DMS153 (cell line): ENCODE data around the gene TEFM.
A peak's percentile ranks its signal among the peaks of the same experiment; 100 is the strongest.
"Not testable (repeated sequence)": the region's sequence is repeated elsewhere in the genome, so short reads cannot be mapped to it uniquely, and the experiment has no call there.

Experiments
- DNase-seq: peaks from one replicate; lab custom pipeline; 2025; lab: John Stamatoyannopoulos, UW

TEFM gene

DNA sequence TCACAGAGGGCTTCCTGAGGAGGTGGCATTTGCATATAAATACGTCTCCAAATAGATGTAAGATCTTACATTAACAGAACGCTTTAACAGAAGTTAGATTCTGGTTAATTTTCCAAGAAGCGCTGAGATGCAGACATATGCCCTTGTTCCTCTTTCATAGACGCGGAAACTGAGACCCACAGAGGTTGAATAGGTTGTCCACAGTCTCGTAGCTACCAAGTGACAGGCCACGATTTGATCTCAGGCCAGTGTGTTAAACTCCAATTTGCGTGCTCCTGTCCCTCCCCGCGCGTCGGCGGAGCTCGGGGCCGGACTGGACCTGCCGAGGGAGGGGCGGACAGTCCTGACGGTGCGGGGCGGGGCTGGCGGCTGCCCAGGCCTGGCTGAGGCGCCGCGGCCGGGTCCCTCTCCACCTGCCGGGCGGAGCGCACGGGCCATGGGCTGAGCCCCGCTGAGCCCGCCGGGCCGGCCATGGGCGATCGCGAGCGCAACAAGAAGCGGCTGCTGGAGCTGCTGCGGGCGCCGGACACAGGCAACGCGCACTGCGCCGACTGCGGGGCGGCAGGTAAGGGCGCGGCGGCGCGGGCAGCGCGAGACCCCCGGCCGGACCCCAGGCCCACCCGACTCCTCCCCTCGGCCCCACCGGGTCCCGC, 15.6 kb upstream of the TEFM start, which contains the start of gene ADAP2:
TSS of gene ADAP2 (plus strand) at position 402 of the 653 bp plus-strand sequence. CDS start at position 472, 70 bp downstream.
- no peak for DNase-seq

DNA sequence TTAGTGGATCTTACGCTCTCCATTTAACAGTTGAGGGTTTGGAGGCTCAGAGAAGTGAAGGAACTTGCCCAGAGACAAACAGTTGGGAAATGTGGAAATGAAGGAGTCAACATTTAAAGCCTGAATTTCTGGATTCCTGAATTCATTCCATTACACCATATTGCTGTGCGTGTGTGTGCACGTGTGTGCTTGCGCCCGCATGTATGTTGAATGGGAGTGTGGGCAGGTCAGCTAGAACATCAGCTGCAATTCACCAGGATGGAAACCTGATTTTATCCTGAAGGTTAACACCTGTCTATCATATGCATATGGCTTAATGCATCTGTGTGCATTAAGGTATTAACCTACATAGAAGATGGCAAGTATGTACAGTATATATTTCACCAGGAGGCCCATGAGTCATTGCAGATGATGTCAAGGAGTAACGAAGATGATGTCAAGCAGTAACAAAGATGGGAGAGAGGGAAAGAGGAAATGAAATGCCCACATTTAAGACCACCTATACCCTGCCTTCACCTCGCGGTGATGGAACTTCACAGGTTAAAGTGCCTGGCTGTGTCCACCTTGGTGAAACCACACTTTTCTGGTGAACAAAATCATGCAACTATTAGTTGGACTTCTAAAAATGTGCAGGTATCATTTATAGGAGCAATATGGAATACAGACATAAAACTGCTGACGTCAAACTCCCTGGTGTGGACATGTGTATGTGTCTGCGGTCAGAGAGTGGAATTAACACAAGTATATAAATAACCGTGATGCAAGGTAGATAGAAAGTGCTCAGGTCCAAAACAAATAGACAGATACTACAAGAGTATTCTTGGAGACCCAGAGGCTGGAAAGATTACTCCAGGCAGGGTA, 14.9 kb upstream of the TEFM start:
- peak; percentile 2 for DNase-seq

DNA sequence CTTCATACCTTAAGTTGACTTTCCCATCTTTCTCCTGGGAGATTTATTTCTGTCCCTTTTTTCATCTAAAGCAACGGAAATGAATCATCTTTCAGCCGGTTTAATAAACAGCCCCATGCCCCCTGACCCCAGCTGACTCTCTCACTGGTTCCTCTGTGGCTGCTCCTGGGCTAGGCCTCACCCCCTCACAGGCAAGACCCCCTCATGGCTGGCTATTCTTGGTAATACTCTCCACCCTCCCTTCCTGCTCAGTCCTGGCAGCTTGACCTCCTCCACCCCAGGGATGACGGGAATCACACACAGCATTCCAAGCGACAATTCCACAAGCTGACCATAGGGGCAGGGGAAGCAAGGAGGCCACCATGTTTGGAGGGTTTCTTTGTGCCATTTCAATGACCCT, 14.2 kb upstream of the TEFM start:
- DNase-seq: no peak

DNA sequence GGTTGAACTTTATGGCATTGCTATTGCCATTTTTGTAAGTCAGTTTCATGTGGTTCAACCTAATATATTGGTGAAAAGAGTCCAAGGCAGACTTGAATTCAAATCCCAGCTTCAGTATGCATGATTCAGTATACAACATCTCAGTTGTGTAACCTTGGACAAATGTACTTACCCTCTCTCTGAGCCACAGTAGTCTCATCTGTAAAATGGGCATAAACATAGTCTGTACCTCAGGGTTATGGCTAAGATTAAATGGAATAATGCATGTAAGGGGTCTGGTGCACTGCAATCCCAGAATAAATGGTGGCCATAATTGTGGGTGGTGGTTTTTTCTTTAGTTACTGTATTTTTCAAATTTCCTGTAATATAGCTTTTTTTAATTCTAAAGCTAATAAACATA, 11.0 kb upstream of the TEFM start:
- DNase-seq: no peak

DNA sequence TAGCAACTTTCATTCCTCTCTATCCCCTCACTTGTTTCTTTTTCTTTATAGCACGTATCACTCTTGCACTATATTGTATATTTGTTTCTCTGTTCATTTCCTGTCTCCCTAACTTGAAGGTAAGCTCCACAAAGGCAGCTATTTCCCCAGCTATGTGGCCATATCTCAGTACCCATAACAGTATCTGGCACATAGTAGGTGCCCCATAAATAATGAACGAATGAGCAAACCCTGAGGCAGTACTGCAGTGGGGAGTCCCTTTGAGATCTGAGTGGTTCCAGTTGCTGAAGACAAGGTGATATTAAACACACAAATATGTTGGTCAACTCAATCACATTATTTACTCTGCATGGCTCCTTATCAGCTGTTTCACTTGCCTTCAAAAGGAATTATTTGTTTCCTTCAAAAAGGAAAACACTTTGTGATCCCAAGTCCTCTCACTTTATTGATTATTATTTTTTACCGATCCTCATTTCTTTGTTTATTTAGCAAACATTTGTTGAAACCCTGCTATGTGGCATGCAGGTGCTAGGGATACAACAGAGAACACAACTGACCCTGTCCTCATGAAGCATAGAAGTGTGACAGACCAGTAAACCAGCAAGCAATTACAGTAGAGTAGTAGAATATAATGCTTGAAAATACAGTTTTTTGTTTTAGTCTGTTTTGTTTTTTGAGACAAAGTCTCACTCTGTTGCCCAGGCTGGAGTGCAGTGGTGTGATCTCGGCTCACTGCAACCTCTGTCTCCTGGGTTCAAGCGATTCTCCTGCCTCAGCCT, 10.0 kb upstream of the TEFM start:
- DNase-seq: no peak

DNA sequence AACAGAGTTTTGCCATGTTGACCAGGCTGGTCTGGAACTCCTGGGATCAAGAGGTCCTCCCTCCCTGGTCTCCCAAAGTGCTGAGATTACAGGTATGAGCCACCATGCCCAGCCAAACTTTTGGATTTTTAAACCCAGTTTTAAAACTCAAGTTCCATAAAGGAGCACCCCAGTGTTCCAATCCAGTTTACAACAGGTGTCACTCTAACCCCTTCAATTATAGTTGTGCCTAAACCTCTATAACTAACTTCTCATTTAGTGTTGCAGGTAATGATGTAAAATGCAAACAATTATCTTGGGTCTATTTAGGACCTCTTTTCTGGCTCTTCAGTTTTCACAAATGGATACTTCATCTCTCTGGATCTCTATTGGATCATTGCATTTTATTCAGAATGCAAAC, 7.9 kb upstream of the TEFM start:
- DNase-seq: no peak

DNA sequence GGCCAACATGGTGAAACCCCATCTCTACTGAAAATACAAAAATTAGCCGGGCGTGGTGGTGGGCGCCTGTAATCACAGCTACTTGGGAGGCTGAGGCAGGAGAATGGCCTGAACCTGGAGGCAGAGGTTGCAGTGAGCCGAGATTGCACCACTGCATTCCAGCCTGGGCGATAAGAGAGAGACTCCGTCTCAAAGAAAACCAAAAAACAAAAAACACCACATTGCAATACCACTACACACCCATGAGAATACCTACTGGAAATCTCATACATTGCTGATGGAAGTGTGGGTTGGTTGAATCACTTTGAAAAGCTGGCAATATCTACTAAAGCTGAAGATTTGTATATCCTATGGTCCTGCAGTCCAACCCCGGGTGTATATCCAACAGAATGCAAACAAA, 4.1 kb upstream of the TEFM start:
- DNase-seq: not testable (repeated sequence)

DNA sequence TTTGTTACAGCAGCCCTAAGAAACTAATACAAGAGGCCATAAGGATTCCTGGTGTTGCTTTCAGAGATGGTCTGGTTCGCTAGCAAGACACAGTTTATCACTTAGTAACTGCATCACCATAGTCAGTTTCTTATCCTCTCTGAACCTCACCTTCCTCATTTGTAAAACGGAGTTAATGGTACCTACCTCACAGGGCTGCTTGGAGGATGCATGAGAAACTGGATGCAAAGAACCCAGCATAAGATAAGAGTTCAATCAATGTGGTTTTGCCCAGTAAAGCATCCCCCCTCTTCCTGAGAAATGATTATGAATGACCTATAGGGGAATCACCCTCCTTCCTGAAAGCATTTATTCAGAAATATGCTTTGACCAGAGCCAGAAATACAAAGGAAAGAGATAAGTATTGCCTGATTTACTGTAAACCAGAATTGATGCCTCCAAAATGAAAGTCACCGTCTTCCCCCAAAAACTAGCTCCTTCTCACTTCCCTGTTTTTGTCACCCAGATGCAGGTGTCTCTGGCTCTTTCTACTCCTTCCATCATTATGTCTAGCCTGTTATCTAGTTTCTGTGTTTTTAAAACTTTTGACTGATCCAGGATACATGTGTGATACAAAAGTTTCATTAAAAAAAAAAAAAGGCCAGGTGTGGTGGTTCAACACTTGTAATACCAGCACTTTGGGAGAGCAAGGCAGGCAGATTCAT, 2.8 kb upstream of the TEFM start:
- no peak for DNase-seq

DNA sequence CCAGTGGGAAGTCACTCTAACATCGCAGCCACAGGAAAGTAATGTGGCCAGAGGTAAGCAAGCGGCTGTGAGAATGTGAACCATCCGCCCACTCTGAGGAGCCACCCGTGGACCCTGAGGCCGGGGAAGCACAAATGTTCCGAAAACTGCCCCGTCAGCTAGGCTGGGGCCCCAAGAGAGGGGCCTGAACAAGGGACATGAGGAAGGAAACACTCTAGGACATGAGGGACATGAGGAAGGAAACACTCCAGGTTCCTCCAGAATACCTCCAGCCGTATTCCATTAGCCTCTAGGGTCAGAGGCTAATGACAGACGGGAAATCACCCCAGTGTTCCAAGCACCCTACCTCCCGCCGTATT, 317 bp downstream of the TEFM start:
- no peak for DNase-seq

DNA sequence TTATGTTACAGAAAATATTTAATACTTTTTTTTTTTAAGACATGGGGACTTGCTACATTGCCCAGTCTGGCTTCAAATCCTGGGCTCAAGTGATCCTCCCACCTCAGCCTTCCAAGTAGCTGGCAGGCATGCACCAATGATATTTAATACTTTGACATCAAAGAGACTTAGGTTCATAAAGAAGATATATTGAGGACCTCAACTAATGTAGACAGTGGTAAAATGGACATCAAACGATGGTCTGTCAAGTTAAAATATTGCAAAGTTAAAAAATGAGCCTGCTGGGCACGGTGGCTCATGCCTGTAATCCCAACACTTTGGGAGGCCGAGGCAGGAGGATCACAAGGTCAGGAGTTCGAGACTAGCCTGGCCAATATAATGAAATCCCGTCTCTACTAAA, 8.7 kb downstream of the TEFM start:
- DNase-seq: no peak

DNA sequence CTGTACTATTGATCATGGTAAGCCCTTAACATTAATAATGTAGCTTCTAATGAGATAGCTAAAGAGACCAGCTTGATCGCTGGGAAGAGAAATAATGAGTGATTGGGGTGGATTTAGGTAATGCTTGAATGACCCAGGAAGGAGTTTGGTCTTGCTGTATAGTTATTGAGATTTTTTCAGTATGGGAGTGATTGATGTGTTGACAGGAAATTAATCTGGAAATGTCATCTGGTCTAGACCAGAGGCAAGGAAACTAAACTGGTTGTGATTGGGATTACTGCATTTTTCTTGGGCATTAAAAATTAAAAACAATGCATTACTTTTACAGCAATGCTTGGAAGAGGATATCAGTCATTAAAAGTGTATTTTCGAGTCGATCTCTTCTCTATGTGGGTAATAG, 11.8 kb downstream of the TEFM start:
- DNase-seq: no peak

DNA sequence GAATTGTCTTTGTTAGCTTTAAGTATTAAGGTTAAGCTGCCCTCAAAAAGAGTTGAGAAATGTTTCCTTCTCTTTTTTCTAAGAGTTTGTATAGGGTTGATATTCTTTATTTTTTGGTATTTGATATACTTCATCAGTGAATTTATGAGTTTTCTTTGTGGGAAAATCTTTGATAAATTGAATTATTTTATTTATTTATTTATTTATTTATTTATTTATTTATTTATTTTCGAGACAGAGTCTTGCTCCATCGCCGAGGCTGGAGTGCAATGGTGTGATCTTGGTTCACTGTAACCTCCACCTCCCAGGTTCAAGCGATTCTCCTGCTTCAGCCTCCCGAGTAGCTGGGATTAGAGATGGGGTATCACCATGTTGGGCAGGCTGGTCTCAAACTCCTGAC, 19.9 kb downstream of the TEFM start:
- DNase-seq: no peak

DNA sequence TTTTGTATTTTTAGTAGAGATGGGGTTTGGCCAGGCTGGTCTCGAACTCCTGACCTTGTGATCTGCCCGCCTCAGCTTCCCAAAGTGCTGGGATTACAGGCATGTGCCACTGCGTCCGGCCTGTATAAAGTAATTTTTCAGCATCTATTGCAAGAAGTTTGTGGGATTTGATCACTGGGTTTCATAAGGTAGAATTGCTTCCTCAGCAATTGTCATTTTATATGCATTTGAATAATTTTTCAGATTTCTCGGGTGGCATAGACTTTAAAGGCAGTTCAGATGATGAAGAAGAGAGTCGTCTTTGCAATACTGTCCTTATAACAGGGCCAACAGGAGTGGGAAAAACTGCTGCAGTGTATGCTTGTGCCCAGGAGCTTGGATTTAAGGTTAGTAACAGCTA, 37.0 kb downstream of the TEFM start:
- no peak for DNase-seq

DNA sequence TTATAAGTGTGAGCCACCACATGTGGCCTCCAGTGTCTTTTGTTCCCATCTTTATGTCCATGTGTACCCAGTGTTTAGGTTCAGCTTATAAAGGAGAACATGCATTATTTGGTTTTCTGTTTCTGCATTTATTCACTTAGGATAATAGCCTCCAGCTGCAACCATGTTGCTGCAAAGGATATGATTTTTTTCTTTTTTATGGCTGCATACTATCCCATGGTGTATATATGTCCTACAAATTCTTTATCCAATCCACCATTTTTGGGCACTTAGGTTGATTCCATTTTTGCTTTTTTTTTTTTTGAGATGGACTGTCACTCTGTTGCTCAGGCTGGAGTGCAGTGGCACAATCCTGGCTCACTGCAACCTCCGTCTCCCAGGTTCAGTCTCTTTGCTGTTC, 41.4 kb downstream of the TEFM start:
- DNase-seq: no peak

DNA sequence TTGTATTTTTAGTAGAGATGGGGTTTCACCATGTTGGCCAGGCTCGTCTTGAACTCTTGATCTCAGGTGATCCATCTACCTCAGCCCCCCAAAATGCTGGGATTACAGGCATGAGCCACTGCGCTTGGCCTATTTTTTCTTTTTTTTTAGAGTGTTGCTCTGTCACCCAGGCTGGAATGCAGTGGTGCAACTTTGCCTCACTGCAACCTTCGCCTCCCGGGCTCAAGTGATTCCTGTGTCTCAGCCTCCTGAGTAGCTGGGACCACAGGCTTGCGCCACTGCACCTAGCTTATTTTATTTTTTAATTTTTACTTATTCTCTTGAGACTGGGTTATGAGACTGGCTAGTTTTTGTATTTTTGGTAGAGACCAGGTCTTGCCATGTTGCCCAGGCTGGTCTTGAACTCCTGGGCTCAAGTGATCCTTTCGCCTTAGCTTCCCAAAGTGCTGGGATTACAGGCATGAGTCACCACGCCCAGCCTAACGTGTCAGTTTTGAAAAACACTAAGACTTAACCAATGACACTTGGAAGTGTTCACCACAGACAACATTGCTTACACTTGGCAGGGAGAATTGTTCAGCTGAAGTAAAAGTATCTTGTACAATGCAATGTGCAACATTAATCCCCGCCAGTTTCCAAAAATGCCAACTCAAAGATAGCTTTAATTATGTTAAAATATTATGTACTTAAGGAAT, 47.3 kb downstream of the TEFM start:
- DNase-seq: no peak

DNA sequence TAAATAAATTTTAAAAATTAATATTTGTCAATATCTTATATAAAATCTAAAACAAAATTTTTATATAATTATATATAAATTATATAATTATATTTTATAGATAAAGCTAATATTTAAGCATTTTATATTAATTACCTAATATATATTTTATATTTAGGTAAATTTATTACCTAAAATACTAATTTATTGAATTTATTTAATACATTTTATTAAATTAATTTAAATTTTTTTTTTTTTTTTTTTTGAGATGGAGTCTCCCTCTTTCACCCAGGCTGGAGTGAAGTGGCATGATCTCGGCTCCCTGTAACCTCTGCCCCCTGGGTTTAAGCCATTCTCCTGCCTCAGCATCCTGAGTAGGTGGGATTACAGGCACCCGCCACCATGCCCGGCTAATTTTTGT, 51.9 kb downstream of the TEFM start:
- no peak for DNase-seq
